GM12875 (cell line): Measurements from ENCODE around the gene ARHGAP19.

Experiments
- H3K4me3 ChIP-seq: one replicate; pipeline ENCODE4 v1.5.1; 2011; ENCODE audit warnings: low read depth, low read length, control low read depth
- TF ChIP-seq, protein P1 (sequence below): IDR thresholded peaks from 2 replicates; pipeline ENCODE4 v1.5.1; 2011; ENCODE audit warnings: low read depth, mild to moderate bottlenecking, control low read depth, inconsistent platforms, low read length, moderate library complexity, borderline replicate concordance; ENCODE audit not compliant: insufficient read depth

Gene ARHGAP19

DNA sequence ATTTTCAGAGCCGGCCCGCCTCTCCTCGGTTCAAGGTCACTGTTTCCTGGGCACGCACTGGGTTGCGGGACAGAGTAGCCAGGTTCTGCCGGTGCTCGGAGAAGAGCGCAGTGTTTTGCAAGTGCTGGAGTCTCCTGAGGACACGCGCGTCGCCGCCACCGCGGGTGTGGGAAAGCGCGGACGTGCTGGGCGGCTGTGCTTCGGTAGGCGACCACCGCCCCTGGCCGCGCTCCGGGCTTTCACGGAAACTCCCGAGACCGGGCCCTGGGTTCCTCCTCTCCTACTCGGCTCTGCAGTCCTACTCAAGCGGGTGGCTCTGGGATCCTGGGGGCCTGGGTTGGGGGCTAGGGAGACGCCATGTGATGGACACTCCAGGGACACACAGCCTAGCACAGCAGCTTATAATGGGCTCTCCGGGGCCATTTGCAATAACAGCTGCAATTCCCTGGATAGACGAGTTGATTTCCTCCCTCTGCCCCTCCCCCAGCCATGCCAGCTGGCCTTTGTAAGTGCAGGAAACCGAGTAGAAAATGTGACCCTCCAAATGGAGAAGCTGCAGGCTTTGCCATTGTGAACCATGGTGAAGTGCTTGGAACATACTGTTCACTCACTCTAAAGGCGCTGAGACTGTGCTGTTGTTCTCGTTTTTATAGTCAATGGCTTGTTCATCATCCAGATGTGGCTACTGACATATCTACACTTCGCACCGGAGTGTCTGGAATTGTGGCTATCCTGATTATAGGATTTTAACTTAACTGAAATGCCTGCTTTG lies 28.8 kb upstream of the ARHGAP19 start:
- peak overlapping the region; percentile 0 for H3K4me3 ChIP-seq
- TF ChIP-seq, protein P1, sequence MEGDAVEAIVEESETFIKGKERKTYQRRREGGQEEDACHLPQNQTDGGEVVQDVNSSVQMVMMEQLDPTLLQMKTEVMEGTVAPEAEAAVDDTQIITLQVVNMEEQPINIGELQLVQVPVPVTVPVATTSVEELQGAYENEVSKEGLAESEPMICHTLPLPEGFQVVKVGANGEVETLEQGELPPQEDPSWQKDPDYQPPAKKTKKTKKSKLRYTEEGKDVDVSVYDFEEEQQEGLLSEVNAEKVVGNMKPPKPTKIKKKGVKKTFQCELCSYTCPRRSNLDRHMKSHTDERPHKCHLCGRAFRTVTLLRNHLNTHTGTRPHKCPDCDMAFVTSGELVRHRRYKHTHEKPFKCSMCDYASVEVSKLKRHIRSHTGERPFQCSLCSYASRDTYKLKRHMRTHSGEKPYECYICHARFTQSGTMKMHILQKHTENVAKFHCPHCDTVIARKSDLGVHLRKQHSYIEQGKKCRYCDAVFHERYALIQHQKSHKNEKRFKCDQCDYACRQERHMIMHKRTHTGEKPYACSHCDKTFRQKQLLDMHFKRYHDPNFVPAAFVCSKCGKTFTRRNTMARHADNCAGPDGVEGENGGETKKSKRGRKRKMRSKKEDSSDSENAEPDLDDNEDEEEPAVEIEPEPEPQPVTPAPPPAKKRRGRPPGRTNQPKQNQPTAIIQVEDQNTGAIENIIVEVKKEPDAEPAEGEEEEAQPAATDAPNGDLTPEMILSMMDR: no peak

DNA sequence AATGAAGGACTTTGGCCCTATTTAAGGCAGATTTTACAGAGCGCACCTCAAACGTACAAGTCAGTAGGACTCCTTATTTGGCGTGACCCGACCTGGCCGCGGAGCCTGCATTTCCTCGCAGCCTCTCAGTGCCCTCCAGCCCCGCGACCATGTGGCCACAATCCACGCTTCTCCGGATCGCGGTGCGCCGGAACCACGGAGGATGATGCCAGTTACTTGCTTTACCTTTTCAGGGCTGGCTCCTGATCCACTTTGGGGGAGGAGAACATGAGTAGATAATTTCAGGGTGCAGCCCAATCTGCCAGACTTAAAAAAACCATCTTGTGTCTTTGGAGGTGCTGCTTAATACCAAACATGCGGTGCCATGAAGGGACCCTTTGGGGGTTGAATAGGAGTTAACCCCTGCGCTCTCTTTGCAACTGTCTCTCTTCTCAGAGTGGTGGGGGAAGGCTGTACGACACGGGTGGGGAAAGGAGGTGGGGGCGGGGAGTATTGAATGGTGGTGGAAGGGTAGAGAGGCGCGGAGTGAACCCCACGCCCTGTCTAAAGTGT lies 28.1 kb upstream of the ARHGAP19 start:
- peak overlapping the region; percentile 67 for H3K4me3 ChIP-seq
- TF ChIP-seq, protein P1: no peak

DNA sequence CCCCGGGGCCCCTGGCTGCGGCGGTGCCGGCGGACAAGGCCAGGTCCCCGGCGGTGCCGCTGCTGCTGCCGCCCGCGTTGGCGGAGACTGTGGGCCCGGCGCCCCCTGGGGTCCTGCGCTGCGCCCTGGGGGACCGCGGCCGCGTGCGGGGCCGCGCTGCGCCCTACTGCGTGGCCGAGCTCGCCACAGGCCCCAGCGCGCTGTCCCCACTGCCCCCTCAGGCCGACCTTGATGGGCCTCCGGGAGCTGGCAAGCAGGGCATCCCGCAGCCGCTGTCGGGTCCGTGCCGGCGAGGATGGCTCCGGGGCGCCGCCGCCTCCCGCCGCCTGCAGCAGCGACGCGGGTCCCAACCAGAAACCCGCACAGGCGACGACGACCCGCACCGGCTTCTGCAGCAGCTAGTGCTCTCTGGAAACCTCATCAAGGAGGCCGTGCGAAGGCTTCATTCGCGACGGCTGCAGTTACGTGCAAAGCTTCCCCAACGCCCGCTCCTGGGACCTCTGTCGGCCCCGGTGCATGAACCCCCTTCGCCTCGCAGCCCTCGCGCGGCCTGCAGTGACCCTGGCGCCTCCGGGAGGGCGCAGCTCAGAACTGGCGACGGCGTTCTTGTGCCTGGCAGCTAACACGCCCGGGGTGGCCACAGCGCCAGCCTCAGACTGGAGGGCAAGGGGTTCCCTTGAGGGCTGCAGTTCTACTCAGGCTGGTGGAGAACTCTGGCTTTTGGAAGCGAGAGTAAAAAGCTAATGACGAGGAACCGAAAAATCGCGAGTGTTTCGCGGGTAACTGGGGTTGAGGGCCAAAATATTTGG lies 27.4 kb upstream of the ARHGAP19 start:
- H3K4me3 ChIP-seq: peak overlapping the region; percentile 67
- TF ChIP-seq, protein P1: 0 out of 2 replicates have a peak, but pooled peaks have one; percentile 15

DNA sequence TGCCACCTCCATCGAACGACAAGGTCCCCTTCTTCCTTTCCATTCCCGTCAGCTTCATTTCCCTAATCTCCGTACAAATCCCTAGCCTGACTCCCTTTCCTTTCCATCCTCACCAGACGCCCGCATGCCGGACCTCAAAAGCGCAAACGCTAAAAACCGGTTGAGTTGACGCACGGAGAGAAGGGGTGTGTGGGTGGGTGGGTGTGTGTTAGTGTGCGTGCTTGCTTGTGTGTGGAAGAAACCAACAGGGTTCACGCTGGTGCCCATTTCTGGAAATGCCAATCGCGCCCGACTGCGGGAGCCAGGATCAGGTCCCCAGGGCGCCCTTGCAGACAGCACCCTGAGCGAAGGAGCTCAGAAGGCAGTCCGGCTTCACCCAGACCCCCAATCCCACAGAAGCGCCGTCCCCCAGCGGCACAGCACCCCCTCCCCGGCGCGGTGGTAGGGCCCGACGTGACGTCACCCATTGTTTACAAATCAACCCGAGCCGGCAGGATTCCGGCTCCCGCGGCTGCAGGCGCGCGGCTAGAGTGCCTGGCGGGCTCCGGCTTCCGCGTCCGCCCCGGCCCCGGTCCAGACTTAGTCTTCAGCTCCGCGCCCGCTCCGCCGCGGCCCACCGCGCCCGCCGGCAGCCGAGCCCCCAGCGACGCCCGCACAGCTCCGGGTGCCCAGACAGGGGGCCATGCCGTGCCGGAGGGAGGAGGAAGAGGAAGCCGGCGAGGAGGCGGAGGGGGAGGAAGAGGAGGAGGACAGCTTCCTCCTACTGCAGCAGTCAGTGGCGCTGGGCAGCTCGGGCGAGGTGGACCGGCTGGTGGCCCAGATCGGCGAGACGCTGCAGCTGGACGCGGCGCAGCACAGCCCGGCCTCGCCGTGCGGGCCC lies 26.6 kb upstream of the ARHGAP19 start, which contains the start of gene FRAT1:
TSS of gene FRAT1 (plus strand) at position 500 of the 880 bp plus-strand sequence. CDS start at position 683, 183 bp downstream.
- TF ChIP-seq, protein P1: no peak
- peak within 1 kb of the TSS; percentile 67 for H3K4me3 ChIP-seq

DNA sequence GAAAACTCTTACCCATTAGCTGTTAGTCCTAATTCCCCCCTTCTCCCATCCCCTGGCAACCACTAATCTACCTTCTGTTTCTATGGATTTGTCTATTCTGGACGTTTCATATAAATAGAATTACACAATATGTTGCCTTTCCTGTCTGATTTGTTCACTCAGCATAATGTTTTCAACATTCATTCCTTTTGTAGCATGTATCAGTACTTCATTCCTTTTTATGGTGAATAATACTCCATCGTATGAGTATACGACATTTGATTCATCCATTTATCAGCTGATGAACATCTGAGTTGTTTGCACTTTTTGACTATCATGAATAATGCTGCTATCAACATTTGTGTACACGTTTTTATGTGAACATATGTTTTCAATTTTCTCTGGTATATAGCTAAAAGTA lies 22.2 kb upstream of the ARHGAP19 start:
- no peak overlapping the region for H3K4me3 ChIP-seq
- TF ChIP-seq, protein P1: no peak

DNA sequence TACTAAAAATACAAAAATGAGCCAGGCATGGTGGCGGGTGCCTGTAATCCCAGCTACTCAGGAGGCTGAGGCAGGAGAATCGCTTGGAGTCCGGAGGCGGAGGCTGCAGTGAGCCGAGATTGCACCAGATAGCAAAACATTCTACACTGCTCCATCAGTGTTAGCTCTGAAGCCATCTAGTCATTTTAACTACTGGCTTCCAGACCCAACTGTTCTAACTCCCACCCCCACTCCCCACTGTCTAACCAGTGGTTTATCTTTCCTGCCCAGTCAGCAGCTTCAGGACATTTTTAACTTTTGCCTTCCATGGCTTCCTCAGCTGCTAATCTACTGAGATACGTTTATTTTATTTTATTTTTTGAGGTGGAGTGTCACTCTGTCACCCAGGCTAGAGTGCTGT lies 20.5 kb upstream of the ARHGAP19 start:
- H3K4me3 ChIP-seq: no peak overlapping the region
- TF ChIP-seq, protein P1: no peak
